HEK293 (cell line): ENCODE data around the gene SAV1.

Experiments used
- CTCF ChIP-seq: fragments of 450-650 bp; formaldehyde crosslinking; IDR thresholded peaks from 2 replicates; pipeline ENCODE4 v1.5.1; 2016; ENCODE audit warnings: missing biosample characterization, missing genetic modification characterization
- INSM2 ChIP-seq: fragments of 450-650 bp; formaldehyde crosslinking; IDR thresholded peaks from 2 replicates; pipeline ENCODE4 v1.5.1; 2016; ENCODE audit warnings: missing biosample characterization, missing genetic modification characterization
- PATZ1 ChIP-seq: fragments of 450-650 bp; formaldehyde crosslinking; IDR thresholded peaks from 2 replicates; pipeline ENCODE4 v1.5.1; 2016; ENCODE audit warnings: missing biosample characterization, missing genetic modification characterization
- PRDM1 ChIP-seq: fragments of 450-650 bp; formaldehyde crosslinking; IDR thresholded peaks from 2 replicates; pipeline ENCODE4; 2016; ENCODE audit warnings: missing biosample characterization, missing genetic modification characterization
- SALL2 ChIP-seq: fragments of 450-650 bp; formaldehyde crosslinking; IDR thresholded peaks from 2 replicates; pipeline ENCODE4 v1.5.0; 2017; ENCODE audit warnings: missing biosample characterization, mild to moderate bottlenecking, missing genetic modification characterization, borderline replicate concordance
- WT1 ChIP-seq: fragments of 450-650 bp; formaldehyde crosslinking; IDR thresholded peaks from 2 replicates; pipeline ENCODE4 v1.5.1; 2016; ENCODE audit warnings: missing biosample characterization, missing genetic modification characterization
- ZBTB49 ChIP-seq: fragments of 450-650 bp; formaldehyde crosslinking; IDR thresholded peaks from 2 replicates; pipeline ENCODE4 v1.5.1; 2016; ENCODE audit warnings: missing biosample characterization, missing genetic modification characterization, low read depth
- ZNF510 ChIP-seq: fragments of 450-650 bp; formaldehyde crosslinking; IDR thresholded peaks from 2 replicates; pipeline ENCODE4 v1.5.1; 2018; ENCODE audit warnings: mild to moderate bottlenecking, missing genetic modification characterization, missing biosample characterization; ENCODE audit not compliant: insufficient replicate concordance
- ZNF626 ChIP-seq: fragments of 450-650 bp; sonication (Bioruptor Pico); formaldehyde crosslinking; IDR thresholded peaks from 2 replicates; pipeline ENCODE4 v1.5.1; 2018; ENCODE audit warnings: missing biosample characterization, missing genetic modification characterization, inconsistent platforms
- ZNF639 ChIP-seq: fragments of 450-650 bp; formaldehyde crosslinking; IDR thresholded peaks from 2 replicates; pipeline ENCODE4 v1.5.1; 2016; ENCODE audit warnings: missing biosample characterization, missing genetic modification characterization
- ZNF837 ChIP-seq: fragments of 450-650 bp; formaldehyde crosslinking; IDR thresholded peaks from 2 replicates; pipeline ENCODE4 v1.5.1; 2016; ENCODE audit warnings: missing biosample characterization, missing genetic modification characterization
- ZSCAN5A ChIP-seq: fragments of 450-650 bp; formaldehyde crosslinking; IDR thresholded peaks from 2 replicates; pipeline ENCODE4 v1.5.1; 2016; ENCODE audit warnings: missing biosample characterization, missing genetic modification characterization

- TF ChIP-seq CTCF = no peak
- no peak for TF ChIP-seq ZBTB49 (tag by site-specific recombination)
- no peak for TF ChIP-seq PATZ1 (tag by site-specific recombination)
- no peak for TF ChIP-seq ZNF837 (tag by site-specific recombination)
- TF ChIP-seq ZSCAN5A (tag by site-specific recombination) = no peak
- no peak for TF ChIP-seq SALL2 (tag by site-specific recombination)
- TF ChIP-seq INSM2 (tag by site-specific recombination) = no peak
- no peak for TF ChIP-seq ZNF639 (tag by site-specific recombination)
- TF ChIP-seq ZNF626 (tag by site-specific recombination) = no peak
- TF ChIP-seq ZNF510 = no peak
- TF ChIP-seq WT1 (tag by site-specific recombination) = no peak
- no peak for TF ChIP-seq PRDM1 (tag by site-specific recombination)
Measured at GRCh38 chr14:50670196-50670865, 2.2 kb upstream of the SAV1 start.
